ENCODE data around the gene DSC3. TPM values are rescaled to one million over a fixed set of nuclear protein-coding genes. Genes with fewer than 3 reads are reported as not detected.

The DSC3 gene
- 2.6 and 3.1 TPM in 2 replicates for total RNA-seq (2014; rRNA removed; shearing (Covaris generic))

GRCh38 chr18:31042406-31043181, at the start of gene DSC3:
Gene DSC3, minus strand, starts transcription at chr18:31042742. Its CDS starts 82 bp downstream, at chr18:31042660.

Small RNA genes within 50 kb of the gene (small RNA-seq; reads per million reads assigned to genes)
- not detected for gene RNU6-857P

Other genes starting within 250 kb of the DSC3 start
- 0.56 and 0.64 TPM in 2 replicates for gene DSC2, start 59.7 kb upstream of the DSC3 start, total RNA-seq (2014; rRNA removed; shearing (Covaris generic))
- gene DSC1, start 120.1 kb upstream of the DSC3 start, total RNA-seq (2014; rRNA removed; shearing (Covaris generic)) = not detected in 2 replicates